Subcutaneous adipose tissue (tissue), 4 donors: ENCODE measurements around the gene RNF167. TPM values are rescaled to one million over a fixed set of nuclear protein-coding genes. Genes with fewer than 3 reads are reported as not detected.

Experiments
- total RNA-seq, 4 donors: library from RNA; depleted of rRNA; stranded (reverse); fragments of >200 nt; gene quantifications; one replicate each; pipeline ENCODE4 v1.1.0, GENCODE V29; 2016
- TF ChIP-seq, protein P1 (sequence below): fragments of 450-650 bp; IDR thresholded peaks from one replicate; pipeline ENCODE4 v1.5.1; 2016; ENCODE audit warnings: low read depth, mild to moderate bottlenecking, control low read depth, antibody characterized with exemption, moderate library complexity

Gene RNF167
- total RNA-seq, 4 donors from 2014 or later, result 21.7 to 42.0 (median 31.0) TPM

- TF ChIP-seq, protein P1, sequence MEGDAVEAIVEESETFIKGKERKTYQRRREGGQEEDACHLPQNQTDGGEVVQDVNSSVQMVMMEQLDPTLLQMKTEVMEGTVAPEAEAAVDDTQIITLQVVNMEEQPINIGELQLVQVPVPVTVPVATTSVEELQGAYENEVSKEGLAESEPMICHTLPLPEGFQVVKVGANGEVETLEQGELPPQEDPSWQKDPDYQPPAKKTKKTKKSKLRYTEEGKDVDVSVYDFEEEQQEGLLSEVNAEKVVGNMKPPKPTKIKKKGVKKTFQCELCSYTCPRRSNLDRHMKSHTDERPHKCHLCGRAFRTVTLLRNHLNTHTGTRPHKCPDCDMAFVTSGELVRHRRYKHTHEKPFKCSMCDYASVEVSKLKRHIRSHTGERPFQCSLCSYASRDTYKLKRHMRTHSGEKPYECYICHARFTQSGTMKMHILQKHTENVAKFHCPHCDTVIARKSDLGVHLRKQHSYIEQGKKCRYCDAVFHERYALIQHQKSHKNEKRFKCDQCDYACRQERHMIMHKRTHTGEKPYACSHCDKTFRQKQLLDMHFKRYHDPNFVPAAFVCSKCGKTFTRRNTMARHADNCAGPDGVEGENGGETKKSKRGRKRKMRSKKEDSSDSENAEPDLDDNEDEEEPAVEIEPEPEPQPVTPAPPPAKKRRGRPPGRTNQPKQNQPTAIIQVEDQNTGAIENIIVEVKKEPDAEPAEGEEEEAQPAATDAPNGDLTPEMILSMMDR, result no peak
Measured at GRCh38 chr17:4938069-4938491, 2.0 kb upstream of the RNF167 start.

- TF ChIP-seq, protein P1, result no peak
Measured at GRCh38 chr17:4938688-4939545, 1.2 kb upstream of the RNF167 start.

DNA sequence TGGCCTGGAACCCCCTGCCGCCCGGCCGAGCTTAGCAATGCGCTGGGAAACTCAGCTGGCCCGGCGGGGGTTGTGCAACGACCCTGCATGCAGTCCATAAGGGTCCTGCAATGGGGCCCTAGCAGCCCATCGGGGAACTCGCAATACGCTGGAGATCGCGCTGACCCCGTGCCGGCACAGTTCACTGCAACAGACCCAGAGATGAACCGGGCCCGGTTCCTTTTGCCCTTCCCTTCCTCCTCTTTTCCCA is 597 bp upstream of the RNF167 start:
- TF ChIP-seq, protein P1, result no peak

DNA sequence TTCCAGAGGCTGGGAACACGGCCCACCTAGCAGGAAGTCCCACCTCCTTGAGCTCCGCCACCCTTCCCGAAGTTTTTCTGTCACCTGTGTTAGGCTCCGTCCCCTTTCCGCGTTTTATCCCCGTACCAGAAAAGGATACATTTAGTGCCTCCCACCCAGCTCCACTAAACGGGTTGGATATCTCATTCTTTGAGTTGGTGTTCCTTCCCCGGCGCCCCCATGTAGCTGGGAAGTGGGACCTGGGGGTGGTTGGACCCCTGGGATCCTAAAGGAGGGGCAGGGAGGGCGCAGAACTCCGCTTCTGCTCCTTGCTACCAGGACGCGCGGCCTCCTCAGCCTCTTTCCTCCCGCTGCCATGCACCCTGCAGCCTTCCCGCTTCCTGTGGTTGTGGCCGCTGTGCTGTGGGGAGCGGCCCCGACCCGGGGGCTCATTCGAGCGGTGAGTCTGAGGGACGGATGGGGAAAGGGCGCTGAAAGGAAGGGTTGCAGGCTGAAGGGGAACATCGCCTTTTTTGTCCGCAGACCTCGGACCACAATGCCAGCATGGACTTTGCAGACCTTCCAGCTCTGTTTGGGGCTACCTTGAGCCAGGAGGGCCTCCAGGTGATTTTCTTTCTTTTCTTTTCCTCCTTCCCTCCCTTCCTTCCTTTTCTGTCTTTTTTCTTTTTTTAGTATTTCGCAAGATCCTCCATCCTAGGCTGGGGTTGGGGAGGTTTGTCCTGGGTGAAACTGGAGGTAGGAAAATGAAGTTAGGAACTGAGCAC is 669 bp downstream of the RNF167 start:
- TF ChIP-seq, protein P1, result no peak

DNA sequence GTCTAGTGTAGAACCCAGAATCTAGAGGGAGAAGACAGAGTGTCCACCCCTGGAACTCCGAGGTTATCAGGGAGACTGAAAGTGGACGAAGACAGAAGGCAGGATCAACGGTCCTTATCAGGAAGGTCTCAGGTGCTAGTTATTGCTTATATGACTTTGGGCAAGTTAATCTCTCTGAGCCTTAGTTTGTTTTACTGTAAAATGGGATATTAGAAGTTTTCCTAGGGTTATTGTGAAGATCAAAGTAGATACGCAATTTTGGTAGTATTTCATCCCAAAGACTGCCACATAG is 1.2 kb downstream of the RNF167 start:
- TF ChIP-seq, protein P1, result no peak

DNA sequence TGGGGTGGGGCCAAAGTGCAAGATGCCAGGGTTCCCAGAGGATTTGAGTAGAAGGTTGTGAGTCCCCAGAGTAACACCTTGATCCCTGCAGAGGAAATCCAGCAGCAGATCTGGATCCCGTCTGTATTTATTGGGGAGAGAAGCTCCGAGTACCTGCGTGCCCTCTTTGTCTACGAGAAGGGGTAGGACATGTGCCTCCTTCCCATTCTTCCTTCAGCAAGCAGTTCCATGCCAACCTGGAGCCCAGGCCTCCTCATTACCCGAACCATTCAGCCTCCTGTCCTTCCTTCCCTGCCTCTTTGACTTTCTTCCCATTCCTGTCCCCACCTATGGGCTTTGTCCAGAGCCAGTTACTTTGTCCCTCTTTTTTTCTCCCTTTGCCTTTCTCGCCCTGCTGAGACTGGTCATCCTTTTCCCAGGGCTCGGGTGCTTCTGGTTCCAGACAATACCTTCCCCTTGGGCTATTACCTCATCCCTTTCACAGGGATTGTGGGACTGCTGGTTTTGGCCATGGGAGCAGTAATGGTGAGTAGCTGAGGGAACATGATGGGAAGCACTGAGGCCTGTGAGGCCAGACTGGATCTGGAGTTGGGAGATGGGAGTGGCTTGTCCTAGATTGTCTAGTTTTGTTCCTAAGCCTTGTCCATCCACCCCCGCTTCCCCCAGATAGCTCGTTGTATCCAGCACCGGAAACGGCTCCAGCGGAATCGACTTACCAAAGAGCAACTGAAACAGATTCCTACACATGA is 2.9 kb downstream of the RNF167 start:
- TF ChIP-seq, protein P1, result no peak

GRCh38 chr17:4944163-4944553 is 4.1 kb downstream of the RNF167 start:
- TF ChIP-seq, protein P1, result no peak
